PFSK-1 (cell line): ENCODE results near the gene CAND2.

Experiments used
- FOXP2 ChIP-seq: optimal IDR thresholded peaks from 2 replicates; pipeline ENCODE3; 2011; ENCODE audit warnings: borderline replicate concordance, control low read depth, inconsistent platforms; ENCODE audit not compliant: insufficient read depth; ENCODE audit errors: extremely low read length, extremely low read depth
- POLR2AphosphoS5 ChIP-seq: IDR thresholded peaks from 2 replicates; pipeline ENCODE4 v1.6.1; 2012; ENCODE audit warnings: low read depth, mild to moderate bottlenecking, control low read depth, low read length, moderate library complexity
- REST ChIP-seq, 2 experiments: IDR thresholded peaks; 2 replicates each; pipeline versions ENCODE4 v1.6.1 to v1.8.0; 2011 to 2012; ENCODE audit warnings: low read depth in 2 of 2, low read length in 2 of 2, control low read depth in 1 of 2, inconsistent platforms in 1 of 2, mild to moderate bottlenecking in 1 of 2, moderate library complexity in 1 of 2; ENCODE audit not compliant: insufficient read depth in 1 of 2
- SIN3A ChIP-seq: IDR thresholded peaks from 2 replicates; pipeline ENCODE4 v1.6.1; 2012; ENCODE audit warnings: mild to moderate bottlenecking, low read length, moderate library complexity, borderline replicate concordance; ENCODE audit not compliant: insufficient read depth
- TAF1 ChIP-seq: IDR thresholded peaks from 2 replicates; pipeline ENCODE4 v1.6.1; 2012; ENCODE audit warnings: low read length, control low read depth, borderline replicate concordance; ENCODE audit not compliant: insufficient read depth

Gene CAND2

GRCh38 chr3:12845811-12846210 is 49.3 kb downstream of the CAND2 start:
- TF ChIP-seq REST (IDR thresholded peaks at IDR 0.05; ENCODE audit: insufficient read depth in 1 of 2, low read depth in 2 of 2, low read length in 2 of 2) (no peak), FOXP2 (no peak), POLR2AphosphoS5 (no peak), SIN3A (no peak), TAF1 (no peak)

- TF ChIP-seq TAF1 (no peak), FOXP2 (no peak), POLR2AphosphoS5 (no peak), REST (IDR thresholded peaks at IDR 0.05; ENCODE audit: insufficient read depth in 1 of 2, low read depth in 2 of 2, low read length in 2 of 2) (no peak), SIN3A (no peak)
These were observed 55.7 kb downstream of the CAND2 start for GRCh38 chr3:12852201-12852600.

DNA sequence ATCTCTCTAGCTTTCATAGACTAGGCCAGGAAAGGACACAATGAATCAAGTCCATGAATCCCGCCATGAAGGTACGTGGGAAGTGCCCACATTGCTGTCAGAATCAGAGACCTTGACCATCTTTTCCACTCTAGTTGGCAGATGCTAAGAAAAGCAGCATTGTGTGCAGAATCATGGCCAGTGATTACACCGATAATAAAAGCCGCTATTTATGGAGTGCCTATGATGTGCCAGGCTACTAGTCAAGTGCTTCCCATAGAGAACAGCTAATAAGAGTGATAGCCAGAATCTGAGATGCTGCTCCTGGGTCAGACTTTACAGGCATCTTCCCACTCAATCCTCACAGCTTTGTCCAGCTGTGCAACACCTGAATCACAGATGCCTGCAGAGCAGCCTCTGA is 58.1 kb downstream of the CAND2 start:
- no peak for TF ChIP-seq POLR2AphosphoS5
- no peak for TF ChIP-seq SIN3A
- TF ChIP-seq REST (IDR thresholded peaks at IDR 0.05; ENCODE audit: insufficient read depth in 1 of 2, low read depth in 2 of 2, low read length in 2 of 2) = no peak
- no peak for TF ChIP-seq FOXP2
- no peak for TF ChIP-seq TAF1

DNA sequence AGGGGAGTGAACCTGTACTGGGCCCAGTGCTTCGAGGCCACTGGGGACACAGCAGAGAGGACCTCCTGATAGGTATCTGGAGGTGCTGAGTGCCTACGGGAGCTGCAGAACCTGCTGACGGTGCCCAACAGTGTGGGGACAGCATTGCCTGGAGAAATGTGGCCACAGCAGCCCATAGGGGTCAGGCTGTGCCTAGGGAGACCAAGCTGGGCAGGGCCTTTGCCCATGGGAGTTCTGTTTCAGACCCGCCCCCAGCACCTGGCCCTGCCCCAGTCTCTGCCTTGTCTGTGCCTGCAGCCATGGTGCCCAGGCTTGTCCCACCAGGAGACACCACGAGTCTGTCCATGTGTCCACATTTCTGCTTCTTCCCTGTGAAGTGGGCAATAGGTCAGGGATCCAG is 60.1 kb downstream of the CAND2 start:
- TF ChIP-seq SIN3A (no peak), FOXP2 (no peak), REST (IDR thresholded peaks at IDR 0.05; ENCODE audit: insufficient read depth in 1 of 2, low read depth in 2 of 2, low read length in 2 of 2) (no peak), POLR2AphosphoS5 (no peak), TAF1 (no peak)

DNA sequence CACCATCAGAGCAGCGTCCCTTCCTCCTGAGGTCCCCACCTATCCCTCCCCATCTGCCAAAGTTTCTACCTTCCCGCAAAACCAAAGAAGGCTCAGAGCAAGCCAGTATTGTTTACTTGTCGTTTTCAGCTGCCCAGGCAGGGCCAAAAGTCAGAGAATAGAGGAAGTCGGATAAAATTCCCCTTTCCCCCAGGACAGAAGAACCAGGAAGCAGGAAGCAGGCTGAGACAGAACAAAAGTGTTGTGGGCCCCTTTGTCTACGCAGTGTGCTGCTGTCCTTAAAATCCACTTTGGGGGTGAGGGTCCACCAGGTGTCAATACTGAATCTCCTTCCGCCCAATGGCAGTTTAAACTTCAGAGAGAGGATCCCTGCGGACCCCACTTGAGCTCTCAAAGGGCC is 63.4 kb downstream of the CAND2 start:
- TF ChIP-seq TAF1 (no peak), POLR2AphosphoS5 (no peak), SIN3A (no peak), FOXP2 (no peak), REST (IDR thresholded peaks at IDR 0.05; ENCODE audit: insufficient read depth in 1 of 2, low read depth in 2 of 2, low read length in 2 of 2) (no peak)
